HepG2 (cell line): Measurements from ENCODE around the gene FBXL12. TPM values are rescaled to one million over a fixed set of nuclear protein-coding genes. Genes with fewer than 3 reads are reported as not detected.
A peak's percentile ranks its signal among the peaks of the same experiment; 100 is the strongest.

ENCODE experiments used
- ARHGAP35 ChIP-seq: sonication (generic); formaldehyde crosslinking; IDR thresholded peaks from 2 replicates; pipeline ENCODE4 v1.9.0; 2022; ENCODE audit warnings: mild to moderate bottlenecking, inconsistent platforms, moderate library complexity, missing genetic modification reagents, borderline replicate concordance
- FOSL1 ChIP-seq: sonication (generic); formaldehyde crosslinking; IDR thresholded peaks from 2 replicates; pipeline ENCODE4 v1.9.0; 2021; ENCODE audit warnings: missing genetic modification reagents, borderline replicate concordance
- HOXA9 ChIP-seq: sonication (generic); formaldehyde crosslinking; IDR thresholded peaks from 2 replicates; pipeline ENCODE4 v1.8.1; 2022; ENCODE audit warnings: missing genetic modification reagents, mild to moderate bottlenecking, moderate library complexity, borderline replicate concordance
- IRX3 ChIP-seq: sonication (generic); formaldehyde crosslinking; IDR thresholded peaks from 2 replicates; pipeline ENCODE4 v1.8.1; 2023; ENCODE audit warnings: mild to moderate bottlenecking, low read depth, missing genetic modification reagents, borderline replicate concordance
- MAF1 ChIP-seq: sonication (generic); formaldehyde crosslinking; IDR thresholded peaks from 2 replicates; pipeline ENCODE4 v1.5.0; 2020; ENCODE audit warnings: missing genetic modification reagents, borderline replicate concordance
- MEIS2 ChIP-seq: sonication (generic); formaldehyde crosslinking; IDR thresholded peaks from 2 replicates; pipeline ENCODE4 v1.9.0; 2021; ENCODE audit warnings: mild to moderate bottlenecking, missing genetic modification reagents
- MTERF4 ChIP-seq: sonication (generic); formaldehyde crosslinking; IDR thresholded peaks from 2 replicates; pipeline ENCODE4 v1.8.0; 2023; ENCODE audit warnings: mild to moderate bottlenecking, missing genetic modification reagents
- NKX3-1 ChIP-seq: sonication (generic); formaldehyde crosslinking; IDR thresholded peaks from 2 replicates; pipeline ENCODE4 v1.5.0; 2020; ENCODE audit warnings: missing genetic modification reagents
- SAP130 ChIP-seq: IDR thresholded peaks from 2 replicates; pipeline ENCODE4 v1.6.1; 2016; ENCODE audit warnings: low read depth
- STAT5B ChIP-seq: sonication (generic); formaldehyde crosslinking; IDR thresholded peaks from 2 replicates; pipeline ENCODE4 v1.4.0; 2020; ENCODE audit warnings: missing genetic modification reagents
- ZFYVE20 ChIP-seq: sonication (generic); formaldehyde crosslinking; IDR thresholded peaks from 2 replicates; pipeline ENCODE4 v1.8.0; 2023; ENCODE audit warnings: low read depth, mild to moderate bottlenecking, moderate library complexity, missing genetic modification reagents, borderline replicate concordance
- ZMYM3 ChIP-seq: sonication (generic); formaldehyde crosslinking; IDR thresholded peaks from 2 replicates; pipeline ENCODE4 v1.5.1; 2020; ENCODE audit warnings: mild to moderate bottlenecking, missing genetic modification reagents
- ZNF136 ChIP-seq: sonication (generic); formaldehyde crosslinking; IDR thresholded peaks from 2 replicates; pipeline ENCODE4 v1.8.1; 2022; ENCODE audit warnings: low read depth, mild to moderate bottlenecking, moderate library complexity, missing genetic modification reagents
- ZNF256 ChIP-seq: sonication (generic); formaldehyde crosslinking; conservative IDR thresholded peaks from 2 replicates; pipeline ENCODE4 v1.4.0; 2020; ENCODE audit warnings: missing genetic modification reagents
- ZNF275 ChIP-seq: sonication (generic); formaldehyde crosslinking; IDR thresholded peaks from 2 replicates; pipeline ENCODE4 v1.8.0; 2022; ENCODE audit warnings: missing genetic modification reagents, mild to moderate bottlenecking, inconsistent platforms, borderline replicate concordance
- ZNF30 ChIP-seq: sonication (generic); formaldehyde crosslinking; IDR thresholded peaks from 2 replicates; pipeline ENCODE4 v1.5.0; 2020; ENCODE audit warnings: mild to moderate bottlenecking, missing genetic modification reagents
- ZNF329 ChIP-seq: sonication (generic); formaldehyde crosslinking; IDR thresholded peaks from 2 replicates; pipeline ENCODE4 v1.9.0; 2021; ENCODE audit warnings: low read depth, mild to moderate bottlenecking, missing genetic modification reagents
- ZNF567 ChIP-seq: sonication (generic); formaldehyde crosslinking; IDR thresholded peaks from 2 replicates; pipeline ENCODE4 v1.8.1; 2023; ENCODE audit warnings: mild to moderate bottlenecking, missing genetic modification reagents, borderline replicate concordance
- ZNF703 ChIP-seq: sonication (generic); formaldehyde crosslinking; IDR thresholded peaks from 2 replicates; pipeline ENCODE4 v1.5.1; 2020; ENCODE audit warnings: missing genetic modification reagents, mild to moderate bottlenecking, moderate library complexity, borderline replicate concordance
- ZNF704 ChIP-seq: sonication (generic); formaldehyde crosslinking; IDR thresholded peaks from 2 replicates; pipeline ENCODE4 v1.8.1; 2023; ENCODE audit warnings: mild to moderate bottlenecking, inconsistent platforms, moderate library complexity, missing genetic modification reagents, borderline replicate concordance
- ZNF768 ChIP-seq: sonication (generic); formaldehyde crosslinking; IDR thresholded peaks from 2 replicates; pipeline ENCODE4 v1.4.0; 2020; ENCODE audit warnings: missing genetic modification reagents
- ZNF772 ChIP-seq: sonication (generic); formaldehyde crosslinking; IDR thresholded peaks from 2 replicates; pipeline ENCODE4 v1.5.0; 2020; ENCODE audit warnings: mild to moderate bottlenecking, missing genetic modification reagents
- polyA plus RNA-seq, 8 experiments: library from polyadenylated mRNA; depleted of rRNA in 3 of 8; stranded (reverse) in 7 of 8; unstranded in 1 of 8; fragments of >200 nt; fragmentation: Illumina TruSeq in 4 of 8; extraction: Trizol in 4 of 8; gene quantifications; 2 replicates each; pipeline versions ENCODE4 v1.2.1 to v1.2.3, GENCODE V29; 2011 to 2016; ENCODE audit warnings: low read depth in 4 of 8, missing spikeins in 1 of 8, mixed read lengths in 1 of 8; ENCODE audit not compliant: insufficient read depth in 1 of 8
- total RNA-seq, 5 experiments: library from RNA; depleted of rRNA; stranded (reverse); fragments of >200 nt; fragmentation: Illumina TruSeq; extraction: Trizol; gene quantifications; 2 replicates each; pipeline ENCODE4 v1.2.3, GENCODE V29; 2016; ENCODE audit warnings: low read depth in 1 of 5
- TF ChIP-seq, protein P1 (sequence below): sonication (generic); formaldehyde crosslinking; IDR thresholded peaks from 2 replicates; pipeline ENCODE4 v1.4.0; 2020; ENCODE audit warnings: missing genetic modification reagents, borderline replicate concordance

The FBXL12 gene
- total and polyA plus RNA-seq, 2 of the 13 experiments (the other 11 are each of a cell fraction or from before 2014, with no cell fraction given) = 20.4 to 23.1 TPM

- TF ChIP-seq ZFYVE20 (CRISPR knock-in tag) (0 out of 2 replicates have a peak, but pooled peaks have one; percentile 63), ZNF703 (peak; percentile 61; the same call in 1 of the 2 replicates), MTERF4 (CRISPR knock-in tag) (peak; percentile 78; the same call in 1 of the 2 replicates), IRX3 (CRISPR knock-in tag) (no peak), ARHGAP35 (CRISPR knock-in tag) (0 out of 2 replicates have a peak, but pooled peaks have one; percentile 46), ZNF772 (CRISPR knock-in tag) (0 out of 2 replicates have a peak, but pooled peaks have one; percentile 0), ZNF704 (CRISPR knock-in tag) (0 out of 2 replicates have a peak, but pooled peaks have one; percentile 14), ZNF136 (CRISPR knock-in tag) (peak; percentile 52; the same call in 1 of the 2 replicates), ZNF256 (CRISPR knock-in tag) (0 out of 2 replicates have a peak, but pooled peaks have one; percentile 41), STAT5B (CRISPR knock-in tag) (no peak), ZMYM3 (CRISPR knock-in tag) (0 out of 2 replicates have a peak, but pooled peaks have one; percentile 14), FOSL1 (CRISPR knock-in tag) (0 out of 2 replicates have a peak, but pooled peaks have one; percentile 10), HOXA9 (CRISPR knock-in tag) (no peak), ZNF30 (CRISPR knock-in tag) (no peak), ZNF567 (CRISPR knock-in tag) (no peak; the same call in 1 of the 2 replicates), ZNF329 (0 out of 2 replicates have a peak, but pooled peaks have one; percentile 50), ZNF275 (CRISPR knock-in tag) (peak; percentile 46; the same call in 1 of the 2 replicates), ZNF768 (CRISPR knock-in tag) (peak; percentile 50; the same call in 1 of the 2 replicates), SAP130 (CRISPR knock-in tag) (no peak), NKX3-1 (CRISPR knock-in tag) (0 out of 2 replicates have a peak, but pooled peaks have one; percentile 58), MAF1 (CRISPR knock-in tag) (0 out of 2 replicates have a peak, but pooled peaks have one; percentile 57), MEIS2 (CRISPR knock-in tag) (no peak)
- TF ChIP-seq, protein P1, sequence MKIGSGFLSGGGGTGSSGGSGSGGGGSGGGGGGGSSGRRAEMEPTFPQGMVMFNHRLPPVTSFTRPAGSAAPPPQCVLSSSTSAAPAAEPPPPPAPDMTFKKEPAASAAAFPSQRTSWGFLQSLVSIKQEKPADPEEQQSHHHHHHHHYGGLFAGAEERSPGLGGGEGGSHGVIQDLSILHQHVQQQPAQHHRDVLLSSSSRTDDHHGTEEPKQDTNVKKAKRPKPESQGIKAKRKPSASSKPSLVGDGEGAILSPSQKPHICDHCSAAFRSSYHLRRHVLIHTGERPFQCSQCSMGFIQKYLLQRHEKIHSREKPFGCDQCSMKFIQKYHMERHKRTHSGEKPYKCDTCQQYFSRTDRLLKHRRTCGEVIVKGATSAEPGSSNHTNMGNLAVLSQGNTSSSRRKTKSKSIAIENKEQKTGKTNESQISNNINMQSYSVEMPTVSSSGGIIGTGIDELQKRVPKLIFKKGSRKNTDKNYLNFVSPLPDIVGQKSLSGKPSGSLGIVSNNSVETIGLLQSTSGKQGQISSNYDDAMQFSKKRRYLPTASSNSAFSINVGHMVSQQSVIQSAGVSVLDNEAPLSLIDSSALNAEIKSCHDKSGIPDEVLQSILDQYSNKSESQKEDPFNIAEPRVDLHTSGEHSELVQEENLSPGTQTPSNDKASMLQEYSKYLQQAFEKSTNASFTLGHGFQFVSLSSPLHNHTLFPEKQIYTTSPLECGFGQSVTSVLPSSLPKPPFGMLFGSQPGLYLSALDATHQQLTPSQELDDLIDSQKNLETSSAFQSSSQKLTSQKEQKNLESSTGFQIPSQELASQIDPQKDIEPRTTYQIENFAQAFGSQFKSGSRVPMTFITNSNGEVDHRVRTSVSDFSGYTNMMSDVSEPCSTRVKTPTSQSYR (CRISPR knock-in tag) = 0 out of 2 replicates have a peak, but pooled peaks have one; percentile 54
Measured at GRCh38 chr19:9818175-9818733, 625 bp downstream of the FBXL12 start (continued).
